Caco-2 (cell line): ENCODE data around the gene CTIF. TPM values are rescaled to one million over a fixed set of nuclear protein-coding genes. Genes with fewer than 3 reads are reported as not detected.

ENCODE experiments used
- BruUV-seq: library from RNA; stranded (reverse); fragments of 400-500 nt; replicated peaks from 2 replicates; lab custom pipeline; 2021; lab: Mats Ljungman, UMichigan
- CTCF ChIA-PET: fragments of 300-600 bp; sonication (Branson Sonifier 250); formaldehyde crosslinking; loops from one replicate; lab custom pipeline; 2022; ENCODE audit warnings: antibody characterized with exemption; lab: Charles Lee
- POLR2A ChIA-PET: fragments of 300-600 bp; sonication (Branson Sonifier 250); formaldehyde crosslinking; loops from one replicate; lab custom pipeline; 2022; ENCODE audit warnings: antibody characterized with exemption; lab: Charles Lee
- DNase-seq, 2 experiments: peaks; one replicate each; pipeline versions ENCODE4 v3.0.0 to v3.0.0-alpha.2; 2020 to 2022
- H3K27me3 ChIP-seq: replicated peaks from 2 replicates; pipeline ENCODE4 v1.6.0; 2011; ENCODE audit warnings: low read length; ENCODE audit not compliant: control insufficient read depth, insufficient read depth
- H3K36me3 ChIP-seq: 2 replicates; pipeline ENCODE4 v1.5.1; 2011; ENCODE audit warnings: low read length; ENCODE audit not compliant: control insufficient read depth, insufficient read depth
- H3K4me1 ChIP-seq: fragments of 250-450 bp; sonication (Bioruptor Pico); 2 replicates; pipeline ENCODE4 v1.5.1; 2020; ENCODE audit warnings: mild to moderate bottlenecking
- H3K4me3 ChIP-seq: 2 replicates; pipeline ENCODE4 v1.5.1; 2011; ENCODE audit warnings: low read depth, mild to moderate bottlenecking, control low read depth, low read length
- H3K9me3 ChIP-seq: fragments of 250-450 bp; sonication (Bioruptor Pico); 2 replicates; pipeline ENCODE4 v1.5.1; 2020; ENCODE audit warnings: mild to moderate bottlenecking, moderate library complexity
- H3K27ac Mint-ChIP-seq: one replicate; pipeline ENCODE4 v1.8.0; 2022; ENCODE audit warnings: mixed read lengths; ENCODE audit not compliant: unreplicated experiment
- H3K27me3 Mint-ChIP-seq: one replicate; pipeline ENCODE4 v1.8.0; 2022; ENCODE audit warnings: mixed read lengths; ENCODE audit not compliant: insufficient read depth, unreplicated experiment
- H3K36me3 Mint-ChIP-seq: one replicate; pipeline ENCODE4 v1.8.0; 2022; ENCODE audit warnings: mild to moderate bottlenecking, mixed read lengths; ENCODE audit not compliant: insufficient read depth, unreplicated experiment
- H3K4me1 Mint-ChIP-seq: one replicate; pipeline ENCODE4 v1.8.0; 2022; ENCODE audit warnings: low read depth, mixed read lengths; ENCODE audit not compliant: unreplicated experiment
- H3K4me3 Mint-ChIP-seq: one replicate; pipeline ENCODE4 v1.8.0; 2022; ENCODE audit warnings: mild to moderate bottlenecking, moderate library complexity, mixed read lengths; ENCODE audit not compliant: unreplicated experiment
- H3K9me3 Mint-ChIP-seq: one replicate; pipeline ENCODE4 v1.8.0; 2022; ENCODE audit warnings: mixed read lengths; ENCODE audit not compliant: unreplicated experiment
- intact Hi-C: fragments of 100-400 bp; cut with micrococcal nuclease; formaldehyde crosslinking; loops from one replicate; pipeline ENCODE4 v1.10.0; 2022; ENCODE audit not compliant: unreplicated experiment
- total RNA-seq: library from RNA; stranded (reverse); gene quantifications from 2 replicates; pipeline ENCODE4 v1.2.3, GENCODE V29; 2022
- TF ChIP-seq, protein P1 (sequence below), 2 experiments: fragments of 200-600 bp in 1 of 2; IDR thresholded peaks; 1 replicate in 1 of 2; 2 replicates in 1 of 2; pipeline versions ENCODE4 v1.5.1 to v1.8.0; 2011 to 2022; ENCODE audit warnings: antibody characterized with exemption in 1 of 2, control low read depth in 1 of 2, inconsistent platforms in 1 of 2, low read depth in 1 of 2, low read length in 1 of 2, mild to moderate bottlenecking in 1 of 2, moderate library complexity in 1 of 2; ENCODE audit not compliant: insufficient read depth in 1 of 2, severe bottlenecking in 1 of 2, unreplicated experiment in 1 of 2

CTIF gene
- total RNA-seq, 1 experiment from 2014 or later = 19.9 TPM

DNA sequence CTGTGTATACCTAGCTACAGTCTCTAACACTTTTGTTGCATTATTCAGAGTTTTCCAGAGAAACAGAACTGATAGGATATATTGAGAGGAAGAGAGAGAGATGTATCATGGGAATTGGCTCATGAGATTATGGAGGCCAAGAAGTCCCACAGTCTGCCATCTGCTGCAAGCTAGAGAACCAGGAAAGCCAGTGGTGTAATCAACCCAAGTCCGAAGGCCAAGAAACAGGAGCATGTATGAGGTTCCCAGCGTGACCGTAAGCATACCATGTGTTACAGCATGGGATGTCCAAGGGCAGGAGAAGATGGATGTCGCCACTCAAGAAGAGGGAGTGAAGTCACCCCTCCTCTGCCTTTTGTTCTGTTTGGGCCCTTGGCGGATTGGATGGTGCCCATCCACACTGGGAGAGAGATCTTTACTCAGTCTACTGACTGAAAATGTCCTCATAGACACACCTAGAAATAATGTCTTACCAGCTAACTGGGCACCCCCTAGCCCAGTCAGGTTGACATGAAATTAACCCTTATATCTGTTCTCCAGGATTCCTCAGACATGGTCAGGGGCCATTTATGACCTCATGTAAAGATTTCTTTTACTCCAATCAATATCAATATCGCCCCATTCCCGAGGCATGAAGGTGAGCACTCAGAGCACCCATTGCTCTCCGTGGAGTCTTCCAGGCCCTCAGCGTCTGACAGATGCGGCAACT, 179.6 kb downstream of the CTIF start:
- TF ChIP-seq, protein P1, sequence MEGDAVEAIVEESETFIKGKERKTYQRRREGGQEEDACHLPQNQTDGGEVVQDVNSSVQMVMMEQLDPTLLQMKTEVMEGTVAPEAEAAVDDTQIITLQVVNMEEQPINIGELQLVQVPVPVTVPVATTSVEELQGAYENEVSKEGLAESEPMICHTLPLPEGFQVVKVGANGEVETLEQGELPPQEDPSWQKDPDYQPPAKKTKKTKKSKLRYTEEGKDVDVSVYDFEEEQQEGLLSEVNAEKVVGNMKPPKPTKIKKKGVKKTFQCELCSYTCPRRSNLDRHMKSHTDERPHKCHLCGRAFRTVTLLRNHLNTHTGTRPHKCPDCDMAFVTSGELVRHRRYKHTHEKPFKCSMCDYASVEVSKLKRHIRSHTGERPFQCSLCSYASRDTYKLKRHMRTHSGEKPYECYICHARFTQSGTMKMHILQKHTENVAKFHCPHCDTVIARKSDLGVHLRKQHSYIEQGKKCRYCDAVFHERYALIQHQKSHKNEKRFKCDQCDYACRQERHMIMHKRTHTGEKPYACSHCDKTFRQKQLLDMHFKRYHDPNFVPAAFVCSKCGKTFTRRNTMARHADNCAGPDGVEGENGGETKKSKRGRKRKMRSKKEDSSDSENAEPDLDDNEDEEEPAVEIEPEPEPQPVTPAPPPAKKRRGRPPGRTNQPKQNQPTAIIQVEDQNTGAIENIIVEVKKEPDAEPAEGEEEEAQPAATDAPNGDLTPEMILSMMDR (IDR thresholded peaks at IDR 0.05; ENCODE audit: insufficient read depth in 1 of 2, low read depth in 1 of 2, low read length in 1 of 2, severe bottlenecking in 1 of 2, unreplicated experiment in 1 of 2) = no peak
- no peak overlapping the region for H3K4me3 ChIP-seq
- H3K36me3 ChIP-seq = no peaks in the 10 kb centered on the region
- POLR2A ChIA-PET = no interaction called here
- no peak overlapping the region for H3K4me3 Mint-ChIP-seq
- H3K36me3 Mint-ChIP-seq = no peaks in the 10 kb centered on the region
- DNase-seq = no peak
- no TSS peak for BruUV-seq
- no peaks in the 10 kb centered on the region for H3K9me3 Mint-ChIP-seq
- CTCF ChIA-PET = no interaction called here
- no peaks in the 10 kb centered on the region for H3K27me3 ChIP-seq
- intact Hi-C loops = no loop called here
- H3K27me3 Mint-ChIP-seq = no peaks in the 10 kb centered on the region
- no peaks in the 10 kb centered on the region for H3K4me1 ChIP-seq
- H3K9me3 ChIP-seq = no peaks in the 10 kb centered on the region
- H3K4me1 Mint-ChIP-seq = no peaks in the 10 kb centered on the region
- H3K27ac Mint-ChIP-seq = no peak overlapping the region

GRCh38 chr18:48719388-48719787, 180.6 kb downstream of the CTIF start:
- Mint-ChIP-seq H3K4me3 (no peak overlapping the region), H3K36me3 (no peaks in the 10 kb centered on the region), H3K9me3 (no peaks in the 10 kb centered on the region), H3K4me1 (no peaks in the 10 kb centered on the region), H3K27ac (no peak overlapping the region), H3K27me3 (no peaks in the 10 kb centered on the region)
- Histone ChIP-seq H3K27me3 (no peaks in the 10 kb centered on the region), H3K4me1 (no peaks in the 10 kb centered on the region), H3K9me3 (no peaks in the 10 kb centered on the region), H3K36me3 (no peaks in the 10 kb centered on the region), H3K4me3 (no peak overlapping the region)
- DNase-seq = no peak
- no TSS peak for BruUV-seq
- ChIA-PET CTCF (no interaction called here), POLR2A (no interaction called here)
- TF ChIP-seq, protein P1 (IDR thresholded peaks at IDR 0.05; ENCODE audit: insufficient read depth in 1 of 2, low read depth in 1 of 2, low read length in 1 of 2, severe bottlenecking in 1 of 2, unreplicated experiment in 1 of 2) = no peak
- intact Hi-C loops = no loop called here

- no TSS peak for BruUV-seq
- no peaks in the 10 kb centered on the region for H3K27me3 ChIP-seq
- TF ChIP-seq, protein P1 (IDR thresholded peaks at IDR 0.05; ENCODE audit: insufficient read depth in 1 of 2, low read depth in 1 of 2, low read length in 1 of 2, severe bottlenecking in 1 of 2, unreplicated experiment in 1 of 2) = no peak
- no peaks in the 10 kb centered on the region for H3K36me3 ChIP-seq
- Mint-ChIP-seq H3K4me3 (no peak overlapping the region), H3K27ac (no peak overlapping the region), H3K27me3 (no peaks in the 10 kb centered on the region), H3K4me1 (no peaks in the 10 kb centered on the region), H3K9me3 (no peaks in the 10 kb centered on the region), H3K36me3 (no peaks in the 10 kb centered on the region)
- H3K4me3 ChIP-seq = no peak overlapping the region
- H3K4me1 ChIP-seq = no peaks in the 10 kb centered on the region
- no peaks in the 10 kb centered on the region for H3K9me3 ChIP-seq
- POLR2A ChIA-PET = no interaction called here
- intact Hi-C loops = loop anchor here (10.0 kb wide), 1 partner anchor 195 kb away; no protein-coding TSS in a partner anchor
- CTCF ChIA-PET = no interaction called here
- DNase-seq = no peak
Measured at GRCh38 chr18:48719974-48720654, 181.3 kb downstream of the CTIF start.
